ENCODE measurements around the gene STXBP6. TPM values are rescaled to one million over a fixed set of nuclear protein-coding genes. Genes with fewer than 3 reads are reported as not detected.
"Not testable (repeated sequence)": the region's sequence is repeated elsewhere in the genome, so short reads cannot be mapped to it uniquely, and the experiment has no call there.

STXBP6 gene
- total RNA-seq, 2 donors from 2014 or later = 20.1 to 28.3 TPM

- no peak for TF ChIP-seq POLR2A (IDR thresholded peaks at IDR 0.05)
- TF ChIP-seq CTCF (IDR thresholded peaks at IDR 0.05) = no peak
- ATAC-seq = no peak
- Histone ChIP-seq H3K4me1 (no peaks in the 10 kb centered on the region), H3K36me3 (replicated peaks in 1 of 2; ENCODE audit: insufficient read depth in 1 of 2, low read depth in 2 of 2) (no peaks in the 10 kb centered on the region), H3K27me3 (no peaks in the 10 kb centered on the region), H3K4me3 (no peak overlapping the region), H3K27ac (no peak overlapping the region), H3K9me3 (no peaks in the 10 kb centered on the region)
- DNase-seq = no peak
- 74 to 85% methylated on average over 5 of the region's 5 CpGs for WGBS, 2 donors
- intact Hi-C loops (cut with DNase I) = no loop called here
These were observed 269.7 kb downstream of the STXBP6 start for GRCh38 chr14:24780281-24780680.

GRCh38 chr14:24777678-24778077, 272.3 kb downstream of the STXBP6 start:
- Histone ChIP-seq H3K27ac (no peak overlapping the region), H3K4me3 (no peak overlapping the region), H3K9me3 (no peaks in the 10 kb centered on the region), H3K27me3 (no peaks in the 10 kb centered on the region), H3K36me3 (replicated peaks in 1 of 2; ENCODE audit: insufficient read depth in 1 of 2, low read depth in 2 of 2) (no peaks in the 10 kb centered on the region), H3K4me1 (no peaks in the 10 kb centered on the region)
- TF ChIP-seq POLR2A (IDR thresholded peaks at IDR 0.05) (no peak), CTCF (IDR thresholded peaks at IDR 0.05) (no peak)
- intact Hi-C loops (cut with DNase I) = no loop called here
- DNase-seq (no peak), ATAC-seq (no peak)
- WGBS, 2 donors = 83 to 93% methylated on average over 2 of the region's 2 CpGs

DNA sequence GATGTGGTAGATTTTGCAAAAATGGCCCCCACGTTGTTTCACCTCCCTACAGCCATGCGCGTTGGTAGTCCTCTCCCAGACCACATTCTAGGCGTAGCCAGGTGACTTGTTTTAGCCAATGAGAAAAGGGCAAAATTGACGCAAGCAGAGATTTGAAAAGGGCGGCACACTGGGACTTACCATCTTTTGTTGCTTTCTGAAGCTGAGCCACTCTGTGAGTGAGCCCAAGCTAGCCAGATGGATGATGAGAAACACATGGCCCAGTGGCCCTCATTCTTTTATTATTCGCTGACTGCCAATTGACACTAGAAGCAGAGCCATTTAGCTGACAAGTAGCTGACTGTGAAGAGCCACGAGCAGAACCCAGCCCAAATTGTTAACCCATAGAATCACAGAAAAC, 274.0 kb downstream of the STXBP6 start:
- WGBS, 2 donors = 80 to 81% methylated on average over 8 of the region's 8 CpGs
- H3K9me3 ChIP-seq = no peaks in the 10 kb centered on the region
- H3K27ac ChIP-seq = no peak overlapping the region
- H3K4me1 ChIP-seq = no peaks in the 10 kb centered on the region
- H3K4me3 ChIP-seq = no peak overlapping the region
- DNase-seq (no peak), ATAC-seq (no peak)
- no peak for TF ChIP-seq POLR2A (IDR thresholded peaks at IDR 0.05)
- no peak for TF ChIP-seq CTCF (IDR thresholded peaks at IDR 0.05)
- H3K27me3 ChIP-seq = no peaks in the 10 kb centered on the region
- no peaks in the 10 kb centered on the region for H3K36me3 ChIP-seq (replicated peaks in 1 of 2; ENCODE audit: insufficient read depth in 1 of 2, low read depth in 2 of 2)
- intact Hi-C loops (cut with DNase I) = no loop called here

- Histone ChIP-seq H3K27ac (no peak overlapping the region), H3K9me3 (no peaks in the 10 kb centered on the region), H3K4me1 (no peaks in the 10 kb centered on the region), H3K36me3 (replicated peaks in 1 of 2; ENCODE audit: insufficient read depth in 1 of 2, low read depth in 2 of 2) (no peaks in the 10 kb centered on the region), H3K27me3 (no peaks in the 10 kb centered on the region), H3K4me3 (no peak overlapping the region)
- intact Hi-C loops (cut with DNase I) = no loop called here
- ATAC-seq (no peak), DNase-seq (no peak)
- WGBS, 2 donors = 44 to 52% methylated on average over 6 of the region's 6 CpGs
- no peak for TF ChIP-seq POLR2A (IDR thresholded peaks at IDR 0.05)
- TF ChIP-seq CTCF (IDR thresholded peaks at IDR 0.05) = no peak
These were observed 275.6 kb downstream of the STXBP6 start for GRCh38 chr14:24774187-24774915.

GRCh38 chr14:24773564-24773963, 276.4 kb downstream of the STXBP6 start:
- H3K27ac ChIP-seq; H3K9me3 ChIP-seq; H3K4me1 ChIP-seq; H3K27me3 ChIP-seq; H3K4me3 ChIP-seq; intact Hi-C loops (cut with DNase I); H3K36me3 ChIP-seq (replicated peaks in 1 of 2; ENCODE audit: insufficient read depth in 1 of 2, low read depth in 2 of 2); DNase-seq; ATAC-seq: not testable (repeated sequence)
- WGBS, 2 donors = 33 to 62% methylated on average over 1 of the region's 1 CpG

Measured in body of pancreas (tissue), 4 donors.